Stimulated activated naive CD8-positive, alpha-beta T cell treated with anti-CD3 and anti-CD28 coated beads, Interleukin-15, Interleukin-2, amounts not matched to agents 100 ng/mL and 50 ng/mL, for 24 hours (primary cell): Measurements from ENCODE around the gene TMEM131L.
A peak's percentile ranks its signal among the peaks of the same experiment; 100 is the strongest.
"Not testable (repeated sequence)": the region's sequence is repeated elsewhere in the genome, so short reads cannot be mapped to it uniquely, and the experiment has no call there.

Experiments used
- H3K27ac Mint-ChIP-seq: one replicate; pipeline ENCODE4 v1.8.0; 2021; ENCODE audit warnings: mild to moderate bottlenecking, mixed read lengths
- H3K27me3 Mint-ChIP-seq: one replicate; pipeline ENCODE4 v1.8.0; 2021; ENCODE audit warnings: mixed read lengths
- H3K36me3 Mint-ChIP-seq: one replicate; pipeline ENCODE4 v1.8.0; 2021; ENCODE audit warnings: low read depth, mixed read lengths
- H3K4me1 Mint-ChIP-seq: one replicate; pipeline ENCODE4 v1.8.0; 2021; ENCODE audit warnings: low read depth, mixed read lengths
- H3K4me3 Mint-ChIP-seq: one replicate; pipeline ENCODE4 v1.8.0; 2021; ENCODE audit warnings: mild to moderate bottlenecking, mixed read lengths
- H3K9me3 Mint-ChIP-seq: one replicate; pipeline ENCODE4 v1.8.0; 2021; ENCODE audit warnings: mixed read lengths

The TMEM131L gene

DNA sequence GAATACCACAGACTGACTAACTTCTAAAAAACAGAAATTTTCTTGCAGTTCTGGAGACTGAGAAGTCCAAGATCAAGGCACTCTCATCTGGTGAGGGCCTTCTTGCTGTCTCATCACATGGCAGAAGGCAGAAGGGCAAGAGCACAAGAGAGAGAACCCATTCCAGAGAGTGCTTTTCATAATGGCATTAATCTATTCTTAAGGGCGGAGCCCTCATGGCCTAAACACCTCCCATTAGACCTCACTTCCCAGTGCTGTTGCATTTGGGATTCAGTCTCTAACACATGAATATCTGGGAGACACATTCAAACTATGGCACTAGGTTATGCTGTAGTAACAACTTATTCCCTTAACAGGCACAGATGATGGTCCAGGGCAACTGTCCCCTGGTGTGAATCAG is 180.8 kb downstream of the TMEM131L start:
- H3K36me3 Mint-ChIP-seq = no peaks in the 10 kb centered on the region
- H3K27me3 Mint-ChIP-seq = no peaks in the 10 kb centered on the region
- peaks cover 36% of the 10 kb centered on the region for H3K4me1 Mint-ChIP-seq
- no peak overlapping the region for H3K27ac Mint-ChIP-seq
- peaks cover 4% of the 10 kb centered on the region for H3K9me3 Mint-ChIP-seq
- H3K4me3 Mint-ChIP-seq = no peak overlapping the region

DNA sequence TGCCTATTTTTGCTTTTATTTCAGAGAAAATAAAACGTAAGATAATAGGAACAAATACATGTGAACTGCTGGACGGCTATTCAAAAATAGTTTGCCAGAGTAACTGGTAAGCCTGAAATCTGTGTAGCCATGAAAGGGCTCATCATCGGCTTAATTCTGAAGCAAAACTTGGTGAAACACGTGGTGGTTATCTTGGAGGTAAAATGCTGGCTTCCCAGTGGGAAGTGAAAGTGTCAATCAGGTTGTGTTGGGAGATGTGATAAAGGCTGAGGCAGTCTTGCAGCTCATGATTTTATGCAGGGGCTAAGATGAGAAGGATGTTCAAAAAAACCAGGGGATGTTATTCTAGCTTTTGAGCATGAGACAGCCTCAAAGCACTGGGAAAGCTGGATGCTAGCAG is 181.8 kb downstream of the TMEM131L start:
- peaks cover 4% of the 10 kb centered on the region for H3K9me3 Mint-ChIP-seq
- H3K36me3 Mint-ChIP-seq = no peaks in the 10 kb centered on the region
- H3K4me1 Mint-ChIP-seq = peaks cover 41% of the 10 kb centered on the region
- no peak overlapping the region for H3K4me3 Mint-ChIP-seq
- no peaks in the 10 kb centered on the region for H3K27me3 Mint-ChIP-seq
- H3K27ac Mint-ChIP-seq = peak overlapping the region; percentile 3

DNA sequence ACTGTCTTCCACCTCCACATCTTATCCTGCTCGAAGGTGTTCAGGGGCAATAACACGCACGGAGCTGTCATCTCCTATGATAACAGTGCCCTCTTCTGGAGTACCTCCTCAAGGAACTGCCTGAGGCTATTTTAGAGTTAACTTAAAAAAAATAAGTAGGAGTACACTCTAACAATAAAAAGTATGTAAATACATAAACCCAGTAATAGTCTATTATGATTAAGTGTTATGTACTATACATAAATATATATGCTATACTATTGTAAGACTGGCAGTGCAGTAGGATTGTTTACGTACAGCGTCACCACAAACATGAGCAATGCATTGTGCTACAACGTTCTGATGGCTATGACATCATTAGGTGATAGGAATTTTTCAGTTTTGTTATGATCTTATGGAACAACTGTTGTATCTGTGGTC is 183.4 kb downstream of the TMEM131L start:
- Mint-ChIP-seq H3K27me3 (no peaks in the 10 kb centered on the region), H3K36me3 (no peaks in the 10 kb centered on the region), H3K4me3 (no peak overlapping the region), H3K27ac (no peak overlapping the region), H3K9me3 (peaks cover 4% of the 10 kb centered on the region), H3K4me1 (peaks cover 36% of the 10 kb centered on the region)

DNA sequence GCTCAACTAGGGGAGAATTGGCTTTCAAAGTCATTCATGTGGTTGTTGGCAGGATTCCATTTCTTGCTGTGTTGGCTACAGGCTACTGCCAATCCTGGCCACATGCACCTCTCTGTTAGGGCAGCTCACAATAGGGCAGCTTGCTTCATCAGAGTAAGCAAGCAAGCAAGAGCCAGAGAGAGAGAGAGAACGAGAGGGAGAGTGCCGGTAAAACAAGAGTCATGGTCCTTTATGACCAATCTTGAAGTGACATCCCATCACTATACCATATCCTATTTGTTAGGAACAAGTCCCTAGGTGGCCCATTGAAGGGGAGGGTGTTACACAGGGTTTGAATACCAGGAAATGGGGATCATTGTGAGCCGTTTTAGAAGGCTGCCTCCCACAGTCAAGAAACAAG is 185.0 kb downstream of the TMEM131L start:
- H3K36me3 Mint-ChIP-seq = no peaks in the 10 kb centered on the region
- peak overlapping the region; percentile 81 for H3K27ac Mint-ChIP-seq
- no peaks in the 10 kb centered on the region for H3K27me3 Mint-ChIP-seq
- H3K4me3 Mint-ChIP-seq = no peak overlapping the region
- peaks cover 36% of the 10 kb centered on the region for H3K4me1 Mint-ChIP-seq
- no peaks in the 10 kb centered on the region for H3K9me3 Mint-ChIP-seq

DNA sequence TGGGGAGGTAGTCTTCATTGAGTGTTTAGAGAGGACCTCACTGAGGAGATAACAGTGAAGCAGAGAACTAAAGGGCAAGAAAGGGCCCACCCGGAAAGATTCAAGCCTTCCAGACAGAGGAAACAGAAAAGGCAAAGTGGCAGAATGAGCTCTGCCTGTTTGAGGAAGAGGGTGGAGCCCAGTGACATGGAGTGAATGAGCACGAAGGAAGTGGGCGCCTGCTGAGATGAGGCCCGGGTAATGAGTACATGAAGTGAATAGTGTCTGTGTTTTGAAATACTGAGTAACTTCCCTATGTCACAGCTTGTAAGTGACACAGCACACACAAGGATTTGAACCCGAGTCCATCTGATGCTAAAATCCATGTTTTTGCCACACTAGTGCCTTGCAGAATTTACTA is 185.4 kb downstream of the TMEM131L start:
- Mint-ChIP-seq H3K36me3 (no peaks in the 10 kb centered on the region), H3K9me3 (no peaks in the 10 kb centered on the region), H3K27ac (peak overlapping the region; percentile 81), H3K4me1 (peaks cover 36% of the 10 kb centered on the region), H3K4me3 (no peak overlapping the region), H3K27me3 (no peaks in the 10 kb centered on the region)

DNA sequence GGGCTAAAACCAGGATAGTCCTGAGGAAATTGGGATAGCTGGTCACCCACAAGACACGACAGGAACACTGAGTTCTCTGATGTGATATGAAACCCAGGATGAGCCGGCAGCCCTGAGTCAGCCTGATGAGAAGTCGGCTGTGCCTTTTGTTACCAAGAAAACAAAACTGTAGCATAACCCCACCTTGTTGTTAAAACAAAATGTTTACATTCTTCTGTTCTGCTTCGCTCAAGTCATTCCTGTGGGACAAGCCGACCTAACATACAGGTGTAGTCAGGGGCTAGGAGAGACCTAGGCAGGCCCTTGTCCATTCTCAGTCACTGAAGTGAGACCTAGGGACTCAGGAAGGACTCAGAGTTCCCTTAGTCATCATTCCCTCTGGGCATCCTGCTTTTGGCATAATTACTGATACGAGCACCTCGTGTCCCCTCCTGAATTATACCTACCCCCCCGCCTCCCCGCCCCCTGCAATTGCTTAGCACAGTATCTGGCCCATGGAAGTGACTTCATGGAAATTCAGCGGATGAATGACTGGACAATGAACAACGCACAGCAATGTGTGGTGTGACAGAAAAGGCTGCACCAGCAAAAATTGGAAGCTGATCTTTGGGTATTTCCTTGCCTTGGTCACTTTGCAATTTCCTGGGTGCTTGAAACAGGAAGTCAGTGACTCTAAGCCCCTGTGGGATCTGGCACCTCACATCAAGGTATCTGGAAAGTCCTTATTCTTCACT is 186.1 kb downstream of the TMEM131L start:
- Mint-ChIP-seq H3K4me1 (peaks cover 36% of the 10 kb centered on the region), H3K9me3 (no peaks in the 10 kb centered on the region), H3K27me3 (no peaks in the 10 kb centered on the region), H3K4me3 (no peak overlapping the region), H3K36me3 (no peaks in the 10 kb centered on the region), H3K27ac (peak overlapping the region; percentile 81)

DNA sequence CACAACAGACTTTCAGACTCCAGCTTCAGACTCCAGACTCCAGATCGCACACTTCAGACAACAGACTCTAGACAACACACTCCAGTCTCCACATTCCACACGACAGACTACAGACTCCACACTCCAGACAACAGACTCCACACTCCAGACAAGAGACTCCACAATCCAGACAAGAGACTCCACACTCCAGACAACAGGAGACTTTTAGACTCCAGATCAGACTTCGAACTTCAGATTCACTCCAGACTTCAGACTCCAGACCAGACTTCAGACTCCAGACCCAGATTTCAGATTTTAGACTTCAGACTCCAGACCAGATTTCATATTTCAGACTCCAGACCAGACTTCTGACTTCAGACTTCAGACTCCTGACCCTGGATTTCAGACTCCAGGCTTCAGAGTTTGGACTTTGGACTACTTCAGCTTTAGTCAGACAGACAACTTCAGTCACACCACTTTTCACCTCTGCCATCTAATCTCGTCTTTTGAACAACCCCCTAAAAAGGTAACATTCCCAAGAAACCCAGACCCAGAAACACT is 188.9 kb downstream of the TMEM131L start:
- H3K27ac Mint-ChIP-seq = no peak overlapping the region
- no peaks in the 10 kb centered on the region for H3K36me3 Mint-ChIP-seq
- H3K27me3 Mint-ChIP-seq = no peaks in the 10 kb centered on the region
- peaks cover 28% of the 10 kb centered on the region for H3K4me1 Mint-ChIP-seq
- H3K9me3 Mint-ChIP-seq = no peaks in the 10 kb centered on the region
- no peak overlapping the region for H3K4me3 Mint-ChIP-seq

DNA sequence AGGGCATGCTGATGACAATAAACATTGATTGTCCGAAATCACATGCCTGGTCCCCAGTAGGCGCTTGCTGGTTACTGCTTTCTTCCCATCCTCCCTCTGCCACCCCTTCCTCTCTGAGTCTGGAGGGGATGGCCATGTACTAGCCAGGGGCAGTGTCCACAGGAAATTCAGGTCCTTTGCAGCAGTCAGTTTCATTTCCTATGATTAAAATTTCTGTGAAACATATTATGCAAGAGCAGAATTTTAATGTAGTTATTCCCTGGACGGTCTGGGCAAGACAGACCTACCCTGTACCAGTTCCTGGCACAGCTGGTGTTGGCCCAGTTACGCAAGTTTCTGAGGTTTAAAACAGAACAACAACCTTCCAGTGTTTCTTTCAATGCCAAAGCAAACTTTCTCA is 189.8 kb downstream of the TMEM131L start:
- Mint-ChIP-seq H3K4me3 (no peak overlapping the region), H3K9me3 (no peaks in the 10 kb centered on the region), H3K36me3 (no peaks in the 10 kb centered on the region), H3K27ac (no peak overlapping the region), H3K4me1 (peaks cover 19% of the 10 kb centered on the region), H3K27me3 (no peaks in the 10 kb centered on the region)

DNA sequence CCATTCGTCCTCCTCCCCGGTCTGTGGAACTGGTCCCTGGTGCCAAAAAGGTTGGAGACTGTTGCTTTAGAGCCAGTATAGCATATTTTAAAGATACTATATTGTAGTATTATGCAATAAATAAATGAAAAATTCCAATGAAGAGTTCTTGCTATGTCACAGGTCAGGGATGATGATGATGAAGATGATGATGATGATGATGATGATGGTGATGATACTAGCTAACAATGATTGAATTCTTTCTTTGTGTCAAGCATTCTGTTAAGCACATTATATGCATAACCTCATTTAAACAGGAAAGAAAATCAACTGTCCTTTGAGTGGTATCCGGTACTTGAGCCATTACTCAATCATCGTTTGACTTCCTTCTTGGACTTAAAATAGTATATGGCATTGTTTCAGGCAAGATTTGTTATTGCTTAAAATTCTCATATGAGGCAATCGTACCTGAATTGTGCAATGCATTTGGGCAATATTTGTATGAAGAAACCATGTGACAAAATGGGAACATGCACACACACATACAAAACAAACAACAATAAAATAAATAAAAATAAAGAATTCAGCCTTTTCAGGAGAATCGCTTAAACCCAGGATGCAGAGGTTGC is 195.2 kb downstream of the TMEM131L start:
- H3K27me3 Mint-ChIP-seq = no peaks in the 10 kb centered on the region
- H3K36me3 Mint-ChIP-seq = no peaks in the 10 kb centered on the region
- H3K4me3 Mint-ChIP-seq = no peak overlapping the region
- H3K27ac Mint-ChIP-seq = no peak overlapping the region
- H3K4me1 Mint-ChIP-seq = no peaks in the 10 kb centered on the region
- H3K9me3 Mint-ChIP-seq = peaks cover 11% of the 10 kb centered on the region

DNA sequence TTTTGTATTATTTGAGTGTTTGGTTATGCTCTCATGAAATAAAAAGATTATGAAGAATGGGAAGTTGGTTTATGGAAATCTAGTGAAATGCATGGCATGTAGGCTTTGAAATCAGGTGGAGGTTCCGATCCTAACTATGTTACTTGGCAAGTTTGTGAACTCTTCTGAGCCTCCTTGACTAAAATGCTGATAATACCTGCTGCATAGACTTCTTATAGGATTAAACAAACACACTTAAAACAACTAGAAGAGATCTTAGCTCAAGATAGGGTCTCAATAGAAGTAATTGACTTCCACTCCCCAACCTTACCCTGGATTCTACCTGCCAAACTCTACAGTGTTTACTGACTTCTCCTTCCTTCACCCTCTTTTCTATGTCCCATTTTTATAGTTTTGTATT is 195.7 kb downstream of the TMEM131L start:
- Mint-ChIP-seq H3K9me3 (peaks cover 11% of the 10 kb centered on the region), H3K27ac (no peak overlapping the region), H3K4me3 (no peak overlapping the region), H3K36me3 (no peaks in the 10 kb centered on the region), H3K27me3 (no peaks in the 10 kb centered on the region), H3K4me1 (no peaks in the 10 kb centered on the region)

DNA sequence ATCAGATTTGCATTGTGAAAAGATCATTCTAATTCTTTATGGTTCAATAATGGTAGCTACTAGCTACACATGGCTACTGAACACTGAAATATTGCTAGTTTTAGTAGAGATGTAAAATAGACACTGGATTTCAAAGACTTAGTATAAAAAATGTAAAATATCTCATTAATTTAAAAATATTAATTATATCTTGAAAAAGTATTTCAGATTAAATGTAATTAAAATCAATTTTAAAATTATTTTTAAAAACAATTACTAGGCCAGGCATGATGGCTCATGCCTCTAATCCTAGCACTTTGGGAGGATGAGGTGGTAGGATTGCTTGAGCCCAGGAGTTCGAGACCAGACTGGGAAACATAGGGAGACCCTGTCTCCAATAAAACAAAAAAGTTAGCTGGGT is 197.5 kb downstream of the TMEM131L start:
- Mint-ChIP-seq H3K36me3 (no peaks in the 10 kb centered on the region), H3K9me3 (peaks cover 11% of the 10 kb centered on the region), H3K27me3 (peaks cover 9% of the 10 kb centered on the region), H3K4me3 (no peak overlapping the region), H3K4me1 (no peaks in the 10 kb centered on the region), H3K27ac (no peak overlapping the region)

DNA sequence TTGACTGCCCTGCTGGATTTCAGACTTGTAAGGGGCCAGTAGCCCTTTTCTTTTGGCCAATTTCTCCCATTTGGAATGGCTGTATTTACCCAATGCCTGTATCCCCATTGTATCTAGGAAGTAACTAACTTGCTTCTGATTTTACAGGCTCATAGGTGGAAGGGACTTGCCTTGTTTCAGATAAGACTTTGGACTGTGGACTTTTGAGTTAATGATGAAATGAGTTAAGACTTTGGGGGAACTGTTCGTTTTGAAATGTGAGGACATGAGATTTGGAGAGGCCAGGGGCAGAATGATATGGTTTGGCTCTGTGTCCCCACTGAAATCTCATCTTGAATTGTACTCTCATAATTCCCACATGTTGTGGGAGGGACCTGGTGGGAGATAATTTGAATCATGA is 200.3 kb downstream of the TMEM131L start:
- peaks cover 13% of the 10 kb centered on the region for H3K4me1 Mint-ChIP-seq
- peaks cover 11% of the 10 kb centered on the region for H3K9me3 Mint-ChIP-seq
- not testable (repeated sequence) for H3K27ac Mint-ChIP-seq, H3K36me3 Mint-ChIP-seq, H3K4me3 Mint-ChIP-seq
- H3K27me3 Mint-ChIP-seq = peaks cover 17% of the 10 kb centered on the region

DNA sequence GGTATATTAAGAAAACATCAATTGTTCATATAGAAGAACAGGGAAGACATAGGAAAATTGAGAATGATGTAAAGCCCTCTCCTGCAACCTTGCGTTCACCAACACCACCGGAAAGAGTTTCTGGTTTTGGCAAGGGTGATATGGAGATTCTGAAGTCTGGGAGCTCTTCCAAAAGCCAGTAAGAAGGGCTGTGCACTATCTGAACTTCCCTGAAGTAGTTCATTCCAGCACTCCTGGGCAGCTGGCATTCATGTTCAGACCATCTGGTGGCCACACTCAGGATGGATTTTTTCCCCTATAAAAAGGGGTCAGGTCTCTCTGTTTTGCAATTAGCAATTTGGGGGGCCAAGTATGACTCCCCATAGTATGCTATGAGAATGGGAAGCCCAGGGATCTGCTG is 202.5 kb downstream of the TMEM131L start:
- H3K27ac Mint-ChIP-seq = no peak overlapping the region
- H3K4me1 Mint-ChIP-seq = peaks cover 13% of the 10 kb centered on the region
- no peaks in the 10 kb centered on the region for H3K36me3 Mint-ChIP-seq
- H3K4me3 Mint-ChIP-seq = no peak overlapping the region
- H3K9me3 Mint-ChIP-seq = no peaks in the 10 kb centered on the region
- peaks cover 26% of the 10 kb centered on the region for H3K27me3 Mint-ChIP-seq

DNA sequence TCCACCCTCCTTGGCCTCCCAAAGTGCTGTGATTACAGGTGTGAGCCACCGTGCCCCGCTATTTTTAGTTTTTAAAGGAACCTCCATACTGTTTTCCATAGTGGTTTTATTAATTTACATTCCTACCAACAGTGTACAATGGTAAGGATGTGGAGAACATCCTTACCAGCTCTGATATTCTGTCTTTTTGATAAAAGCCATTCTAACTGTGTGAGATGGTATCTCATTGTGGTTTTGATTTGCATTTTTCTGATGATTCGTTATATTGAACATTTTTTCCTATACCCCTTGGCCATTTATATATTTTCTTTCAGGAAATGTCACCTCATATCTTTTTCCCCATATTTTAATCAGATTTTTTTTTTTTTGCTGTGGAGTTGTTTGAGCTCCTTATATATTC is 203.7 kb downstream of the TMEM131L start:
- no peak overlapping the region for H3K27ac Mint-ChIP-seq
- H3K4me1 Mint-ChIP-seq = peaks cover 13% of the 10 kb centered on the region
- peaks cover 5% of the 10 kb centered on the region for H3K9me3 Mint-ChIP-seq
- H3K27me3 Mint-ChIP-seq = peaks cover 26% of the 10 kb centered on the region
- no peak overlapping the region for H3K4me3 Mint-ChIP-seq
- peaks cover under 1% of the 10 kb centered on the region for H3K36me3 Mint-ChIP-seq

DNA sequence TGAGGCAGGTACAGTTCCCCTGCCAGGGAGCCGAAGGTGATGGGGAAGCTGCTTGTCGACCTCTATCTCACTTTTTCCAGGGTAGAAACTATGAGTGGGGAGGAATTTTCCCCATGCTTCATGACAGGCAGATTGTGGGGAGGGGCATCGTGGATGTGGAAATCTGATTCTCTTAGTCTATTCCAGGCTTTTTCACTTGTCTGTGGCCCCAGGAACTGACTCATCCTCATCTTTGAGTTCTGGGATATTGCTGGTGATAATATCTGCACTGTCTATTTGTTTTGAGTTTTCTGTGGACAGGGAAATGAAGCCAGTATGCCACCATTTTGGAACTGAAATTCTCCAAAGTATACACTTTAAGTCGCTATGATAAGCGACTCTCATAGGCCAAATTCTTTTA is 210.3 kb downstream of the TMEM131L start:
- H3K27me3 Mint-ChIP-seq = peaks cover 20% of the 10 kb centered on the region
- H3K9me3 Mint-ChIP-seq = peaks cover 13% of the 10 kb centered on the region
- no peaks in the 10 kb centered on the region for H3K4me1 Mint-ChIP-seq
- no peak overlapping the region for H3K4me3 Mint-ChIP-seq
- no peak overlapping the region for H3K27ac Mint-ChIP-seq
- peaks cover 9% of the 10 kb centered on the region for H3K36me3 Mint-ChIP-seq

DNA sequence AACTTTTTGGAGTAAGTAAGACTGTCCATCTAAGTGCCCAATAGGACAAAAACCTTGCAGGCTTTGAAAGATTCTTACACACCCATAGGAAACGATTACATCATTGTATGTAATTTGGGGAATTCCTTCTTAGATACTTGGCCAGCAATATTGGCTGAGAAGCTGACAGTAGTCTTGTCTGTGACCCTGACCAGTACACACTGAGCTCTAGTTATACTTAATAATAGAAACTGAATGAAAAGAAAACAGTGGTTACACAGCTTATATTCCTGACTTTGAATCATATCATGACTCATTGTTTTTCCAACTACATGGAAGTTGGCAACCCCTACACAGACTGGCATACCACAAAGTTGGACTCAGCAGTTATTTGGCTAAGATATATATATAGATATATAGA is 210.8 kb downstream of the TMEM131L start:
- Mint-ChIP-seq H3K27ac (no peak overlapping the region), H3K9me3 (peaks cover 13% of the 10 kb centered on the region), H3K4me1 (no peaks in the 10 kb centered on the region), H3K36me3 (peaks cover 9% of the 10 kb centered on the region), H3K27me3 (peaks cover 21% of the 10 kb centered on the region), H3K4me3 (no peak overlapping the region)
